Chondrocyte (in vitro differentiated cells): ENCODE results near the gene IGSF6. TPM values are rescaled to one million over a fixed set of nuclear protein-coding genes. Genes with fewer than 3 reads are reported as not detected.

Experiments
- DNase-seq: peaks from one replicate; pipeline ENCODE4 v3.0.0; 2021; ENCODE audit warnings: mixed read lengths, low spot score
- H3K27ac Mint-ChIP-seq: one replicate; pipeline ENCODE4 v1.8.0; 2021; ENCODE audit warnings: mild to moderate bottlenecking, moderate library complexity, mixed read lengths; ENCODE audit not compliant: unreplicated experiment
- H3K27me3 Mint-ChIP-seq: 2 replicates; pipeline ENCODE4 v1.8.0; 2021; ENCODE audit warnings: low read depth, mixed read lengths
- H3K36me3 Mint-ChIP-seq: 2 replicates; pipeline ENCODE4 v1.8.0; 2021; ENCODE audit warnings: low read depth, mixed read lengths
- H3K4me1 Mint-ChIP-seq: 2 replicates; pipeline ENCODE4 v1.8.0; 2021; ENCODE audit warnings: low read depth, mild to moderate bottlenecking, mixed read lengths
- H3K4me3 Mint-ChIP-seq: one replicate; pipeline ENCODE4 v1.8.0; 2021; ENCODE audit warnings: mild to moderate bottlenecking, moderate library complexity, mixed read lengths; ENCODE audit not compliant: unreplicated experiment
- H3K9me3 Mint-ChIP-seq: 2 replicates; pipeline ENCODE4 v1.8.0; 2021; ENCODE audit warnings: low read depth, mixed read lengths
- total RNA-seq: library from RNA; stranded (reverse); gene quantifications from 3 replicates; pipeline ENCODE4 v1.2.1, GENCODE V29; 2021
- TF ChIP-seq, protein P1 (sequence below): fragments of 200-600 bp; sonication (generic); IDR thresholded peaks from 2 replicates; pipeline ENCODE4 v1.5.0; 2021; ENCODE audit warnings: antibody characterized with exemption, mild to moderate bottlenecking, moderate library complexity

The IGSF6 gene
- total RNA-seq, 1 donor from 2014 or later, result not detected

- H3K4me1 Mint-ChIP-seq, result no peaks in the 10 kb centered on the region
- no peak for DNase-seq
- H3K9me3 Mint-ChIP-seq, result no peaks in the 10 kb centered on the region
- H3K36me3 Mint-ChIP-seq, result peaks cover 5% of the 10 kb centered on the region
- H3K4me3 Mint-ChIP-seq, result no peak overlapping the region
- H3K27me3 Mint-ChIP-seq, result no peaks in the 10 kb centered on the region
- no peak overlapping the region for H3K27ac Mint-ChIP-seq
- TF ChIP-seq, protein P1, sequence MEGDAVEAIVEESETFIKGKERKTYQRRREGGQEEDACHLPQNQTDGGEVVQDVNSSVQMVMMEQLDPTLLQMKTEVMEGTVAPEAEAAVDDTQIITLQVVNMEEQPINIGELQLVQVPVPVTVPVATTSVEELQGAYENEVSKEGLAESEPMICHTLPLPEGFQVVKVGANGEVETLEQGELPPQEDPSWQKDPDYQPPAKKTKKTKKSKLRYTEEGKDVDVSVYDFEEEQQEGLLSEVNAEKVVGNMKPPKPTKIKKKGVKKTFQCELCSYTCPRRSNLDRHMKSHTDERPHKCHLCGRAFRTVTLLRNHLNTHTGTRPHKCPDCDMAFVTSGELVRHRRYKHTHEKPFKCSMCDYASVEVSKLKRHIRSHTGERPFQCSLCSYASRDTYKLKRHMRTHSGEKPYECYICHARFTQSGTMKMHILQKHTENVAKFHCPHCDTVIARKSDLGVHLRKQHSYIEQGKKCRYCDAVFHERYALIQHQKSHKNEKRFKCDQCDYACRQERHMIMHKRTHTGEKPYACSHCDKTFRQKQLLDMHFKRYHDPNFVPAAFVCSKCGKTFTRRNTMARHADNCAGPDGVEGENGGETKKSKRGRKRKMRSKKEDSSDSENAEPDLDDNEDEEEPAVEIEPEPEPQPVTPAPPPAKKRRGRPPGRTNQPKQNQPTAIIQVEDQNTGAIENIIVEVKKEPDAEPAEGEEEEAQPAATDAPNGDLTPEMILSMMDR, result no peak
Measured at GRCh38 chr16:21619765-21620425, 32.5 kb downstream of the IGSF6 start.

DNA sequence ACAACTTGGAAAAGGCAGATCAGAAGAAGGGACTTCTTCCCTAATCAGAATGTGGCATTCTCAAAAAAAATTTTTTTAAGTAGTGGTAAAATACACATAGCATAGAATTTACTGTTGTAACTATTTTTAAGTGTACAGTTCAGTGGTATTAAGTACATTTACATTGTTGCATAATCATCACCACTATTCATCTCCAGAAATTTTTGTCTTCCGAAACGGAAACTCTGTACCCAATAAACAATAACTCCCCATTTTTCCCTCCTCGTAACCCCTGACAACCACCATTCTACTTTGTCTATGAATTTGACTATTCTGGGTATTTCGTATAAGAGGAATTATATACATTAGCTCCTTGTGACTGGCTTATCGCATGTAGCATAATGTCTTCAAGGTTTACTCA is 34.1 kb downstream of the IGSF6 start:
- no peak for DNase-seq
- no peaks in the 10 kb centered on the region for H3K27me3 Mint-ChIP-seq
- peaks cover 11% of the 10 kb centered on the region for H3K4me1 Mint-ChIP-seq
- no peaks in the 10 kb centered on the region for H3K9me3 Mint-ChIP-seq
- TF ChIP-seq, protein P1, result no peak
- peaks cover 2% of the 10 kb centered on the region for H3K36me3 Mint-ChIP-seq
- no peak overlapping the region for H3K4me3 Mint-ChIP-seq
- no peak overlapping the region for H3K27ac Mint-ChIP-seq

DNA sequence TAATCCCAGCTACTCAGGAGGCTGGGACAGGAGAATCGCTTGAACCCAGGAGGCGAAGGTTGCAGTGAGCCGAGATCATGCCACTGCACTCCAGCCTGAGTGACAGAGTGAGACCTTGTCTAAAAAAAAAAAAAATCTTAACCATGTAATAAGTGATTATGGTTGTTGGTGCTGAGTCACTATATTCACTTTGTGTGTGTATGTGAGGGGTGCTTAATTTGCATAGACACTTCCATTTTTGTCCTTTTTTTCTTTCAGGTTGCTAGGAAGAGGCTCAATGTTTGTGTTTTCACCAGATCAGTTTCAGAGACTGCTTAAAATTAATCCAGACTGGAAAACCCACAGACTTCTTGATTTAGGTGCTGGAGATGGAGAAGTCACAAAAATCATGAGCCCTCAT is 34.8 kb downstream of the IGSF6 start:
- H3K4me1 Mint-ChIP-seq, result peaks cover 14% of the 10 kb centered on the region
- H3K27ac Mint-ChIP-seq, result no peak overlapping the region
- H3K36me3 Mint-ChIP-seq, result peaks cover 2% of the 10 kb centered on the region
- no peak overlapping the region for H3K4me3 Mint-ChIP-seq
- TF ChIP-seq, protein P1, result no peak
- no peak for DNase-seq
- H3K9me3 Mint-ChIP-seq, result no peaks in the 10 kb centered on the region
- no peaks in the 10 kb centered on the region for H3K27me3 Mint-ChIP-seq

DNA sequence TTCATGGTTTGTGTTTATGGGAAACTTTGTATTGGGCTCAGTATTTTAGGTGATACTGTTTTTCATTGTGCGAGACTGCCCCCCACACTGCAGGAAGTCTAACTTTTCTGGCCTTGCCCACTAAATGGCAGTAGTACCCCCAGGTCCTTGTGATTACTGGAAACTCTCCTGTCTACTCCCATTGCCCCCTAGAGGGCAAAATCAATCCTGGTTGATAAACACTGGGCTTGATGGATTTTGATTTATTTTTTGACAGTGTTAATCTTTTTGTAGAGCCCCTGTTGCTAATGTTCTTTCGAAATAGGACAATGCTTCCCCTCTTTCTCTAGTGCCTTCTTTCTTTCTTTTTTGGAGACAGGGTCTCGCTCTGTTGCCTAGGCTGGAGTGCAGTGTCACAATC is 37.5 kb downstream of the IGSF6 start:
- Mint-ChIP-seq H3K4me3 (no peak overlapping the region), H3K9me3 (no peaks in the 10 kb centered on the region), H3K4me1 (peaks cover 26% of the 10 kb centered on the region), H3K36me3 (peaks cover 2% of the 10 kb centered on the region), H3K27ac (no peak overlapping the region), H3K27me3 (no peaks in the 10 kb centered on the region)
- TF ChIP-seq, protein P1, result peak; percentile 24
- DNase-seq, result no peak

GRCh38 chr16:21613781-21614180 is 38.6 kb downstream of the IGSF6 start:
- peaks cover 2% of the 10 kb centered on the region for H3K36me3 Mint-ChIP-seq
- TF ChIP-seq, protein P1, result no peak
- H3K4me3 Mint-ChIP-seq, result no peak overlapping the region
- no peak overlapping the region for H3K27ac Mint-ChIP-seq
- no peak for DNase-seq
- no peaks in the 10 kb centered on the region for H3K27me3 Mint-ChIP-seq
- H3K4me1 Mint-ChIP-seq, result peaks cover 26% of the 10 kb centered on the region
- no peaks in the 10 kb centered on the region for H3K9me3 Mint-ChIP-seq
